KOPT-K1 (cell line): ENCODE data around the gene FBXO42.
"Not testable (repeated sequence)": the region's sequence is repeated elsewhere in the genome, so short reads cannot be mapped to it uniquely, and the experiment has no call there.

ENCODE experiments used
- H3K27ac ChIP-seq: fragments of 200-600 bp; sonication (generic); 2 replicates; pipeline ENCODE4 v1.5.1; 2016; ENCODE audit warnings: antibody characterized with exemption, mild to moderate bottlenecking, low read depth, low read length; ENCODE audit not compliant: poor library complexity, severe bottlenecking
- H3K36me3 ChIP-seq: fragments of 200-600 bp; sonication (generic); 2 replicates; pipeline ENCODE4 v1.5.1; 2017; ENCODE audit warnings: antibody characterized with exemption, mild to moderate bottlenecking, low read length, moderate library complexity; ENCODE audit not compliant: insufficient read depth
- H3K9me3 ChIP-seq: fragments of 200-600 bp; sonication (generic); 2 replicates; pipeline ENCODE4 v1.5.1; 2017; ENCODE audit warnings: antibody characterized with exemption, low read length, mild to moderate bottlenecking; ENCODE audit not compliant: insufficient read depth, poor library complexity, severe bottlenecking

FBXO42 gene

GRCh38 chr1:16380868-16381267 is 28.6 kb upstream of the FBXO42 start:
- Histone ChIP-seq H3K27ac (no peak overlapping the region), H3K9me3 (no peaks in the 10 kb centered on the region), H3K36me3 (peaks cover 15% of the 10 kb centered on the region)

- Histone ChIP-seq H3K27ac (no peak overlapping the region), H3K36me3 (peaks cover 26% of the 10 kb centered on the region)
Measured at GRCh38 chr1:16378443-16378842, 26.2 kb upstream of the FBXO42 start.

GRCh38 chr1:16376971-16377370 is 24.7 kb upstream of the FBXO42 start:
- no peaks in the 10 kb centered on the region for H3K9me3 ChIP-seq
- peaks cover 31% of the 10 kb centered on the region for H3K36me3 ChIP-seq

More at GRCh38 chr1:16378443-16378842, 26.2 kb upstream of the FBXO42 start:
- H3K9me3 ChIP-seq = no peaks in the 10 kb centered on the region

GRCh38 chr1:16375521-16376340 is 23.5 kb upstream of the FBXO42 start:
- Histone ChIP-seq H3K36me3 (peaks cover 31% of the 10 kb centered on the region), H3K27ac (no peak overlapping the region), H3K9me3 (no peaks in the 10 kb centered on the region)

More at GRCh38 chr1:16376971-16377370, 24.7 kb upstream of the FBXO42 start:
- no peak overlapping the region for H3K27ac ChIP-seq

GRCh38 chr1:16374266-16374665 is 22.0 kb upstream of the FBXO42 start:
- no peaks in the 10 kb centered on the region for H3K9me3 ChIP-seq
- no peak overlapping the region for H3K27ac ChIP-seq
- peaks cover 31% of the 10 kb centered on the region for H3K36me3 ChIP-seq

- Histone ChIP-seq H3K36me3 (peaks cover 30% of the 10 kb centered on the region), H3K9me3 (no peaks in the 10 kb centered on the region), H3K27ac (no peak overlapping the region)
Measured at GRCh38 chr1:16372535-16373285, 20.4 kb upstream of the FBXO42 start.

GRCh38 chr1:16371725-16372124 is 19.4 kb upstream of the FBXO42 start:
- Histone ChIP-seq H3K9me3 (no peaks in the 10 kb centered on the region), H3K27ac (no peak overlapping the region), H3K36me3 (peaks cover 27% of the 10 kb centered on the region)

- no peak overlapping the region for H3K27ac ChIP-seq
- H3K36me3 ChIP-seq = peaks cover 19% of the 10 kb centered on the region
Measured at GRCh38 chr1:16369821-16370220, 17.5 kb upstream of the FBXO42 start.

GRCh38 chr1:16367968-16368890 is 15.9 kb upstream of the FBXO42 start:
- Histone ChIP-seq H3K27ac (peak overlapping the region; percentile 92), H3K9me3 (no peaks in the 10 kb centered on the region), H3K36me3 (peaks cover 9% of the 10 kb centered on the region)

More at GRCh38 chr1:16369821-16370220, 17.5 kb upstream of the FBXO42 start:
- no peaks in the 10 kb centered on the region for H3K9me3 ChIP-seq

- Histone ChIP-seq H3K36me3 (peaks cover 2% of the 10 kb centered on the region), H3K27ac (peak overlapping the region; percentile 92), H3K9me3 (no peaks in the 10 kb centered on the region)
Measured at GRCh38 chr1:16367258-16367967, 15.1 kb upstream of the FBXO42 start.

GRCh38 chr1:16366722-16367257 is 14.5 kb upstream of the FBXO42 start, which contains the start of gene SZRD1:
Gene SZRD1, plus strand, starts transcription at chr1:16367242. Its CDS starts 16 bp downstream, at chr1:16367258.
- H3K9me3 ChIP-seq = no peaks in the 10 kb centered on the region
- H3K27ac ChIP-seq = peak within 1 kb of the TSS; percentile 92
- no peaks in the 10 kb centered on the region for H3K36me3 ChIP-seq

GRCh38 chr1:16365146-16365498 is 12.8 kb upstream of the FBXO42 start:
- H3K9me3 ChIP-seq, H3K27ac ChIP-seq, H3K36me3 ChIP-seq: not testable (repeated sequence)

GRCh38 chr1:16356867-16357266 is 4.6 kb upstream of the FBXO42 start:
- H3K9me3 ChIP-seq = no peaks in the 10 kb centered on the region

GRCh38 chr1:16354619-16355018 is 2.3 kb upstream of the FBXO42 start:
- no peaks in the 10 kb centered on the region for H3K36me3 ChIP-seq
- no peak overlapping the region for H3K27ac ChIP-seq
- no peaks in the 10 kb centered on the region for H3K9me3 ChIP-seq

More at GRCh38 chr1:16356867-16357266, 4.6 kb upstream of the FBXO42 start:
- Histone ChIP-seq H3K36me3 (no peaks in the 10 kb centered on the region), H3K27ac (no peak overlapping the region)
